GM21786 (cell line): ENCODE results near the gene PCED1B.
"Not testable (repeated sequence)": the region's sequence is repeated elsewhere in the genome, so short reads cannot be mapped to it uniquely, and the experiment has no call there.

Source experiments
- ATAC-seq: cut with Tn5 transposase; IDR thresholded peaks from one replicate; pipeline ENCODE4 v1.9.1; 2021; ENCODE audit not compliant: unreplicated experiment

The PCED1B gene

GRCh38 chr12:47117305-47117704 is 37.9 kb downstream of the PCED1B start:
- ATAC-seq, result not testable (repeated sequence)

- no peak for ATAC-seq
Measured at GRCh38 chr12:47120736-47121135, 41.3 kb downstream of the PCED1B start.

GRCh38 chr12:47121146-47121545 is 41.7 kb downstream of the PCED1B start:
- ATAC-seq, result no peak

GRCh38 chr12:47122602-47123001 is 43.2 kb downstream of the PCED1B start:
- no peak for ATAC-seq

GRCh38 chr12:47123730-47124129 is 44.3 kb downstream of the PCED1B start:
- no peak for ATAC-seq

GRCh38 chr12:47124451-47124850 is 45.0 kb downstream of the PCED1B start:
- ATAC-seq, result no peak

- no peak for ATAC-seq
Measured at GRCh38 chr12:47126246-47126645, 46.8 kb downstream of the PCED1B start.

GRCh38 chr12:47131011-47131410 is 51.6 kb downstream of the PCED1B start:
- no peak for ATAC-seq

- ATAC-seq, result no peak
Measured at GRCh38 chr12:47134005-47134404, 54.6 kb downstream of the PCED1B start.

- ATAC-seq, result no peak
Measured at GRCh38 chr12:47135578-47135977, 56.2 kb downstream of the PCED1B start.

- ATAC-seq, result no peak
Measured at GRCh38 chr12:47139000-47139681, 59.7 kb downstream of the PCED1B start.

GRCh38 chr12:47141459-47141858 is 62.0 kb downstream of the PCED1B start:
- ATAC-seq, result no peak

- ATAC-seq, result no peak
Measured at GRCh38 chr12:47144769-47145168, 65.3 kb downstream of the PCED1B start.

- ATAC-seq, result no peak
Measured at GRCh38 chr12:47145188-47145587, 65.8 kb downstream of the PCED1B start.

- no peak for ATAC-seq
Measured at GRCh38 chr12:47147739-47148138, 68.3 kb downstream of the PCED1B start.

- ATAC-seq, result no peak
Measured at GRCh38 chr12:47149146-47149545, 69.7 kb downstream of the PCED1B start.

- no peak for ATAC-seq
Measured at GRCh38 chr12:47152095-47152494, 72.7 kb downstream of the PCED1B start.

GRCh38 chr12:47155457-47156166 is 76.2 kb downstream of the PCED1B start:
- no peak for ATAC-seq

GRCh38 chr12:47156167-47156736 is 76.8 kb downstream of the PCED1B start:
- ATAC-seq, result no peak

GRCh38 chr12:47158792-47159191 is 79.4 kb downstream of the PCED1B start:
- ATAC-seq, result no peak

- ATAC-seq, result no peak
Measured at GRCh38 chr12:47159348-47159747, 79.9 kb downstream of the PCED1B start.
